Activated CD4-positive, alpha-beta T cell treated with anti-CD3 and anti-CD28 coated beads, Interleukin-2, Interleukin-4, amounts not matched to agents 100 ng/mL and 50 ng/mL, durations not matched to agents 16 hours and 8 hours (primary cell): Measurements from ENCODE around the gene PTPRB.

Experiments used
- DNase-seq: peaks from one replicate; pipeline ENCODE4 v3.0.0-alpha.2; 2020; ENCODE audit warnings: low spot score

The PTPRB gene

GRCh38 chr12:70637303-70638085, at the start of gene PTPRB:
PTPRB (minus strand) TSS chr12:70637429; CDS start chr12:70637395, 34 bp downstream.
- DNase-seq = no peak

DNA sequence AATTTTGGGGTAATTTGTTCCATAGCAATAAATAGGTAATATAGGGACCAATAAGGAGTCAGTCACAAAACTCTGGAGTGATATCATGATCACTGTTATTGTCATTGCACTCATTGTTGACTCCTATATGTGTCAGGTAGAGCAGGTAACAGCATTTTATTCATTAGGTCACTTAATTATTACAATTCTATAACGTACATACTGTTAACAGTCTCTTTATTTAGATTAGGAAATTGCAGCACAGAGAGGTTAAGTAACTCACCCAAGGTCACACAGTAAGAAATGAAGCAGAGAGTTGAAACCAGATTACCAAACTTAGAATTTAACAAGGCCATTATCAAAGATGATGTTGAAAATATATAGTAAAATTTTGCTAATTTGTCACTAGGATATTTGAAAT, 49.7 kb upstream of the PTPRB start:
- DNase-seq = no peak

DNA sequence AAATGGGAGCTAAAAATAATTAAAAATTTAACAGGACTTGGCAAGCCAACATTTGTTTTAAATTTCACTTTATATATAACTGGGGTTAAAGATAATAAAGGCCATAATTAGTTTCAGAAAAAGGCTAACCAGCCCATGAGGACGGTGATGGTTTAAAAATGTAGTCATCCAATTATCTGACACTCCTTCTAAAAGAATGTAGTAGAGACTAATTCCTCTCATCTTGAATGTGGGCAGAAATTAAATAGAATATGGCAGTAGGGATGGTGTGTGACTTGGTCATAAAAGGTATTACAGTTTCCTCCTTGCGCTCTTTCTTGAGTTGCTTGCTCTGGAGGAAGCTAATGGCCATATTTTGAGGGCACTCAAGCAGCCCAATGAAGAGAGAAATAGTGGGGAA, 49.1 kb upstream of the PTPRB start:
- no peak for DNase-seq

GRCh38 chr12:70683976-70684375, 46.7 kb upstream of the PTPRB start:
- no peak for DNase-seq

GRCh38 chr12:70671698-70672097, 34.5 kb upstream of the PTPRB start:
- no peak for DNase-seq

- DNase-seq = no peak
Measured at GRCh38 chr12:70670948-70671347, 33.7 kb upstream of the PTPRB start.

GRCh38 chr12:70667253-70667652, 30.0 kb upstream of the PTPRB start:
- no peak for DNase-seq

- no peak for DNase-seq
Measured at GRCh38 chr12:70666364-70666763, 29.1 kb upstream of the PTPRB start.

- DNase-seq = no peak
Measured at GRCh38 chr12:70664465-70664881, 27.2 kb upstream of the PTPRB start.

DNA sequence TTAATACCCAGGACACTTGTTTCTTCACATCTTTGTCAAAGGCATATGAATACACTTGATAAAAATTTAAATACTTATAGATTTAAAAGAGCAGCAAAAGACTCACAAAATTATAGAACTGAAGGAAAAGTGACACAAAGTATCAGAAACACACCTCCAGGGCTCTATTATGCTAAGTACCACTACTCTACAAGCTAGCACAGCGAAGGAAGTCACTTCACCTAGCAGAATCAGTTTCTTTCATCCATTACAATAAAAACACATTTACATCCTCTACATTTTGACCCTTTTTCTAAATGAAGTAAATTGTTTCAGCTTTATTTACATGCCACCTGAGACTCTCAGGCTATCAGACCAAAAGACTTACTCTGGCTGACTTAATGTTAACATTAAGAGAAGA, 26.6 kb upstream of the PTPRB start:
- no peak for DNase-seq

- DNase-seq = no peak
Measured at GRCh38 chr12:70661466-70662161, 24.4 kb upstream of the PTPRB start.

DNA sequence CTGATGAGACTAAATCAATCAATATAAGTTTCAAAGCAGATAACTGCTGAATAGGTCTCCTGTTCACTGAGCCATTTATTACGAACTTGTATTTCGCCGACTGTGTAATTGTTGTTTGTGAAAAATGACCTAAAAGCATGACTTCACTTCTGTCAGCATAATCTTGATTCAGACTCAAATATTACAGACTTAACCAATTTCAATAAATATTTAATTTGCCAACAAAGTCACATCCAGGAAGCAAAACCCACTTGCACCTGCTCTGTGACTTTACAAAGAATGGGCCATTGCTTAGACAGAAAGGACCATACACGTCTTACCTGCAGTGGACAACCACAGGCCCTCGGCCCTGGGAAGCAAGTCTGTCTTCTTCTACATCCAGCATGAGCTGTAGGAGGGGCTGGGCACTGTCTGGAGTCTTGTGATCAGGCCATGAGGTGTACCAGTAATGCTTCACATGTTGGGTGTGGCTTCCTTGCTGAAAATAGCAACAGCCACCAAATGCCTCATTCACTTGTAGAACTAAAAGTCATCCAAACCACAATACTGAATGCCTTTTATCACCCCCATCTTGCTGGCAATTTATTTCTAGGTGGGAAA, 23.5 kb upstream of the PTPRB start:
- no peak for DNase-seq

DNA sequence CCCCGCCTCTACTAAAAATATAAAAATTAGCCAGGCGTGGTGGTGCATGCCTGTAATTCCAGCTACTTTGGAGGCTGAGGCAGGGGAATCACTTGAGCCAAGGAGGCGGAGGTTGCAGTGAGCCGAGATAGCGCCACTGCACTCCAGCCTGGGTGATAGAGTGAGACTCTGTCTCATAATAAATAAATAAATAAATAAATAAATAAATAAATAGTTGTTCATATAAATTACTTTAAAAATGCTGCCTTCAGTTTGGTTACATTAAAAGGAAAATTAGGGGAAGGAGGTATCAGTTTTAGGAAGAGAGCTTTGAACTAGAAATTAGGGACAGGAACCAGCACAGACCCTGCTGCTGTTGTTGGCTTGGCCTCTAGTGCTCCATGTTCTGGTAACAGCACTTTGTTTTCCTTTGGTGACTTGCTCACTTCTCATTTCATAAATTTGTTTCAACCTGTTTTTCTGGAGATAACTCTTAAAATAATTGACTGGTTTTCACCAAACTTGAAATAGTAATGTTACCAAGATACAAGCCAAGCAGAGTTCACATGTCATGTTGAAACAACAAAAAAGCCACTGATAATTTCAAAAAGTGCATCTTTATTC, 22.9 kb upstream of the PTPRB start:
- no peak for DNase-seq

GRCh38 chr12:70659077-70659606, 21.9 kb upstream of the PTPRB start:
- DNase-seq = no peak

GRCh38 chr12:70657616-70658286, 20.5 kb upstream of the PTPRB start:
- DNase-seq = no peak

DNA sequence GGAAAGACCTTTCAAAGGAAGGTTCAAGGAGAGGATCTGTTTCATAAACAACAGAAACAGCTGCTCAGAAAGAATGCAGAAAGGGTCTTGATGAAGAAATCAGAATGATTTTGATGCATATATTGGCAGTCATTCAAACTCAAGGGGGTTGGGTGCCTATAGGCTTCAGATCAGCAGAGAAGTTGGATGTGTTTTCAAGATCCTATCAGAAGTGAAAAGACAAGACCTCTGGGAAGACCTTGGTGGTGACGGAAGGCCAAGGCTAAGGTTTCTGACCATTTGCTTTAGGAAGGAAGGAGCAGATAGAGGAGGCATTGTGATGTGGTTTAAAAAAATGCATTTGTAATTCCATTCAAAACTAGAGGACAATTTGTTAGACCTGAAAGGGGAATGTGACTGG, 15.2 kb upstream of the PTPRB start:
- no peak for DNase-seq

DNA sequence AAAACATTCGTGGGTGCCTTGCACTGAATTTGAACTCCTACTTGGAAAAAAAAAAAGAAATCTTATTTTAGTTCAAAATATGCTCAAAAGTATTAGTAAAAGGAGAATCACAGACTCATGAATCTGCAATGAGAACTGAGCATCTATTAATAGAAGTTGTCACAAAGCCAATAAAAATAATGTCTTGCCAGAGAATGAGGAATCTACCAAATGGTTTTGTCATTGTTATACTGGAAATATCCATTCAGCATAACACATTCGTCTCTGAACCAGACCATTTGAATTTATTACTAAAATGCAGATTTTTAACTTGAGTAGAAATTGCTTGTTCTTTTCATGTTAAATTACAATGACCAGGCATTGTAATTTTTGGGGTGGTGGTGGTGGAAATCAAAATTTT, 11.6 kb upstream of the PTPRB start:
- no peak for DNase-seq

DNA sequence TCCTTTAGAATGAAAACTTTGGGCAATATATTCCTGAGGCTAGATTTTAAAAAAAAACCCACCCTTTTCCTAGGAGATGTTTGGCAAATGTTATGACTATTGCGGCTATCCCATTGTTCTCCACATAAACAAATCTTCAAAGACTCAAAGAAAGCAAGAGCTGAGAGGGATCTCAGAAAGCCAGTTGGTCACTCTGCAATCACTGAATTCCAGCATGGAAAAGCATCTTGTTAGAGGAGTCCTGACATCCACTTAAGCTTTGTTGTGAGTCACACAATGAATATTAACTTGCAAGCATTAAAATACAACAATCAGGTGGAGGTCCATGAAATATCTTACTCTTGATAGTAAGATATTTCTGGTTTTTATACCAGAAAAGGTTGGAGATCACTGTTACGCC, 11.0 kb upstream of the PTPRB start:
- DNase-seq = no peak

DNA sequence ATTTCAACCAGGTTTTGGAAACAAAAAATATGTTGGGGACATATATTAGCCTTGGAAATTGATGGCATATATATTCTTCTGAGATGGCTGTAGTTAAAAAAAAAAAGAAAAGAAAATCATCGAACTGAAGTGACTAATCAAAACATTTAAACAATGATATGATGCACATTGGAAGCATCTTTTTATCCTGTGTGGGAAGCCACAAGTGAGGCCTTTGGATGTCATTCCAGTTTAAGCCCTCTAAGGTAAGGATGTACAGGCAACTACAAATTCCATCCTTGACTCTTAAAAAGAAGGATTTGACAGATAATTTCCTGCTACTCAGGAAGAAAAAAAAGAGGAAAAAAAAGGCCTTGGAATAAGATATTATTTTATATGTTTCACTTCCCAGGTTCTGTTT, 9.6 kb upstream of the PTPRB start:
- no peak for DNase-seq

DNA sequence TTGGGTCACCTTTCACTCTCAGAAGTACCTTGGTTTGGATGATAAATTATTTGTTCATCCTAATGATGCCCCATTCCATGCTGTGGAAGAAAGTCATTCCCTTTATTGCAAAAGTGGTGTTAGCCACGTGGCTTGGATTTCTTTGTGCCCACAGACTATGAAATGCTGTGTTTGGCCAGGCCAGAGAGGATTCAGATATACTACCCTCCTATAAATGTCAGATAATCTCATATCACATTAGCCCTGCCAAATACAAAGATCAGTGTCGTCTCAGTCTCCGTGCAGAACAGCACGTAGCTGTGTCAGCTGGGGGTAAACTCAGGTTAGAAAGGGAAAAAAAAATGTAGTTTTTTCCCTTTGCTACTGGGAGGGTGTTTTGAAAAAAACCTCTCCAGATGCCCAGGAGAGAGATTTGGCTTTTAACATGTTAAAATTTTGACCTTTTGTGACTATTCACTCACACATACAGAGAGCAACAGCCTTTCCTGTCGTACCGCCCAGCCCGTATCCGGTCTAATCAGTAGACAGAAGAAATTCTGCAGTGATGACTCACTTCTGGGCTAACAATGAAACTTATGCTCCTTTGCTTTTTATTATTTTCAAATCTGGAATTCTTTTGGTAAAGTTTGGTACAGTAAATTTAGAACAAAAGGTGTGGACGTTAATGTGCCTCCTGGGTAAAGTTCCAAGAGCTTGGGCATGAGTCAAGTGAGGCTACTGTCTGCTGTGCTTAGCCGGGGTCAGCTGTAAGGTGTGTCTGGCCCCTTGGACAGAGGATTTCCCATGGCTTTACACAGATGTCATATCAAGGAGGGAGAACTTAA, 8.5 kb upstream of the PTPRB start:
- peak; percentile 19 for DNase-seq

- DNase-seq = no peak
Measured at GRCh38 chr12:70644861-70645260, 7.6 kb upstream of the PTPRB start.
